CD4-positive, alpha-beta T cell (primary cell): ENCODE measurements around the gene CTIF. TPM values are rescaled to one million over a fixed set of nuclear protein-coding genes. Genes with fewer than 3 reads are reported as not detected.

ENCODE experiments used
- ATAC-seq: fragments of 200-7000 bp; cut with Tn5 transposase; one replicate; pipeline ENCODE4 v1.10.0; 2022; ENCODE audit warnings: mild to moderate bottlenecking; ENCODE audit not compliant: poor library complexity
- CTCF ChIA-PET: fragments of 350-600 bp; sonication (Branson Sonifier 250); formaldehyde crosslinking; loops from one replicate; lab custom pipeline; 2021; ENCODE audit warnings: antibody characterized with exemption, inconsistent platforms; lab: Charles Lee
- POLR2A ChIA-PET: fragments of 350-600 bp; sonication (Branson Sonifier 250); formaldehyde crosslinking; loops from one replicate; lab custom pipeline; 2021; ENCODE audit warnings: antibody characterized with exemption, inconsistent platforms; lab: Charles Lee
- DNase-seq, 14 experiments: peaks; one replicate each; pipeline ENCODE4 v3.0.0-alpha.2; 2013 to 2020; ENCODE audit warnings: mixed read lengths in 2 of 14
- H3K27ac ChIP-seq, 2 donors: one replicate each; pipeline versions ENCODE4 v1.5.1 to v1.7.0; 2013; ENCODE audit warnings: low read length in 2 of 2, low read depth in 1 of 2, mild to moderate bottlenecking in 1 of 2
- H3K27me3 ChIP-seq, 2 experiments: 1 replicate in 1 of 2; 2 replicates in 1 of 2; pipeline versions ENCODE4 v1.6.1 to v1.7.0; 2013; ENCODE audit warnings: low read length in 2 of 2, control low read depth in 1 of 2, mild to moderate bottlenecking in 1 of 2, moderate library complexity in 1 of 2; ENCODE audit not compliant: insufficient read depth in 2 of 2, control insufficient read depth in 1 of 2
- H3K36me3 ChIP-seq: one replicate; pipeline ENCODE4 v1.6.1; 2013; ENCODE audit warnings: low read length, control low read depth; ENCODE audit not compliant: insufficient read depth
- H3K4me1 ChIP-seq: one replicate; pipeline ENCODE4 v1.6.1; 2013; ENCODE audit warnings: low read length, control low read depth; ENCODE audit not compliant: insufficient read depth
- H3K4me3 ChIP-seq: one replicate; pipeline ENCODE4 v1.5.1; 2013; ENCODE audit warnings: mild to moderate bottlenecking, low read length, moderate library complexity
- H3K9me3 ChIP-seq, 2 experiments: 1 replicate in 1 of 2; 2 replicates in 1 of 2; pipeline versions ENCODE4 v1.6.1 to v1.7.0; 2013; ENCODE audit warnings: low read length in 2 of 2, mild to moderate bottlenecking in 2 of 2, control low read depth in 1 of 2, moderate library complexity in 1 of 2; ENCODE audit not compliant: control insufficient read depth in 1 of 2, insufficient read depth in 1 of 2
- H3K27ac Mint-ChIP-seq: one replicate; pipeline ENCODE4 v1.8.0; 2020; ENCODE audit warnings: mixed read lengths
- H3K27me3 Mint-ChIP-seq: one replicate; pipeline ENCODE4 v1.8.0; 2021; ENCODE audit warnings: mixed read lengths
- H3K36me3 Mint-ChIP-seq: one replicate; pipeline ENCODE4 v1.8.0; 2021; ENCODE audit warnings: low read depth, mixed read lengths
- H3K4me1 Mint-ChIP-seq: one replicate; pipeline ENCODE4 v1.8.0; 2021; ENCODE audit warnings: low read depth, mixed read lengths
- H3K4me3 Mint-ChIP-seq: one replicate; pipeline ENCODE4 v1.8.0; 2020; ENCODE audit warnings: mild to moderate bottlenecking, mixed read lengths
- H3K9me3 Mint-ChIP-seq: one replicate; pipeline ENCODE4 v1.8.0; 2020; ENCODE audit warnings: mixed read lengths
- intact Hi-C, 2 experiments: fragments of 100-400 bp; cut with DNase I in 1 of 2; cut with micrococcal nuclease in 1 of 2; formaldehyde crosslinking; loops; one replicate each; pipeline versions ENCODE4 v1.15.1 to v1.9.0; 2023 to 2025; cut with DNase I, micrococcal nuclease
- total RNA-seq, 174 experiments: library from RNA in 2 of 174; stranded (reverse) in 2 of 174; gene quantifications; one replicate each; pipeline ENCODE4 v1.2.3 and lab custom pipeline; 2021 to 2026
- TF ChIP-seq, protein P1 (sequence below): fragments of 200-600 bp; IDR thresholded peaks from one replicate; pipeline ENCODE4 v1.8.0; 2022; ENCODE audit warnings: antibody characterized with exemption, mild to moderate bottlenecking

CTIF gene
- total RNA-seq, 2 experiments from 2014 or later, result 1.1 to 2.9 TPM

DNA sequence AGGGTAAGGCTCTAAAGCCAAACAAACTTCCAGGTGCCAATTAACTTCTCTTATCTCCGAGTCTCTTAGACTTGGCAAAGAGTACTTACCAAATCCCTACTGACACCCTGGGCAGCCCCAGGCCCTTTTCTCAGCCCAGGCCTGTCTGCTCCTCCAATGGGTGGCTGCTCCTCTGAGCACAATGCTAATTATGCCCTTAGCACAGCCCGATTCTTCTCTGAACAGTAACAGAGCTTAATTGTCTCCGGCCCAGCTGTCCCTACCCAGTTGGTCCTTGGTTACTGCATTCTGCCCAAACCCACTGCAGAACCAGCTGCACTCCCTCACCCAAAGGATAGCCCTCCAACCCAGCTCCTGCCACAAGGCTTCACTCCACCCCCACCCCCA is 301.7 kb downstream of the CTIF start:
- peak overlapping the region; percentile 39 for H3K4me3 Mint-ChIP-seq
- peaks cover 95% of the 10 kb centered on the region for H3K4me1 ChIP-seq
- H3K27me3 Mint-ChIP-seq, result no peaks in the 10 kb centered on the region

GRCh38 chr18:48841381-48842258 is 302.8 kb downstream of the CTIF start:
- intact Hi-C loops, result loop anchor here (1.0 to 5.0 kb wide), 4 partner anchors 7 to 111 kb away; partner anchors contain the start of gene SMAD7 (in 1 of the 2)
- Mint-ChIP-seq H3K36me3 (no peaks in the 10 kb centered on the region), H3K9me3 (no peaks in the 10 kb centered on the region), H3K4me3 (peak overlapping the region; percentile 40), H3K27me3 (no peaks in the 10 kb centered on the region), H3K27ac (peak overlapping the region; percentile 92), H3K4me1 (peaks cover 88% of the 10 kb centered on the region)
- H3K36me3 ChIP-seq, result no peaks in the 10 kb centered on the region
- no peaks in the 10 kb centered on the region for H3K9me3 ChIP-seq
- CTCF ChIA-PET, result interaction anchor here (1.3 to 1.6 kb wide), 2 partner anchors 28 to 142 kb away, joined by 3 read pairs; no protein-coding TSS in a partner anchor
- TF ChIP-seq, protein P1, sequence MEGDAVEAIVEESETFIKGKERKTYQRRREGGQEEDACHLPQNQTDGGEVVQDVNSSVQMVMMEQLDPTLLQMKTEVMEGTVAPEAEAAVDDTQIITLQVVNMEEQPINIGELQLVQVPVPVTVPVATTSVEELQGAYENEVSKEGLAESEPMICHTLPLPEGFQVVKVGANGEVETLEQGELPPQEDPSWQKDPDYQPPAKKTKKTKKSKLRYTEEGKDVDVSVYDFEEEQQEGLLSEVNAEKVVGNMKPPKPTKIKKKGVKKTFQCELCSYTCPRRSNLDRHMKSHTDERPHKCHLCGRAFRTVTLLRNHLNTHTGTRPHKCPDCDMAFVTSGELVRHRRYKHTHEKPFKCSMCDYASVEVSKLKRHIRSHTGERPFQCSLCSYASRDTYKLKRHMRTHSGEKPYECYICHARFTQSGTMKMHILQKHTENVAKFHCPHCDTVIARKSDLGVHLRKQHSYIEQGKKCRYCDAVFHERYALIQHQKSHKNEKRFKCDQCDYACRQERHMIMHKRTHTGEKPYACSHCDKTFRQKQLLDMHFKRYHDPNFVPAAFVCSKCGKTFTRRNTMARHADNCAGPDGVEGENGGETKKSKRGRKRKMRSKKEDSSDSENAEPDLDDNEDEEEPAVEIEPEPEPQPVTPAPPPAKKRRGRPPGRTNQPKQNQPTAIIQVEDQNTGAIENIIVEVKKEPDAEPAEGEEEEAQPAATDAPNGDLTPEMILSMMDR, result no peak
- H3K27me3 ChIP-seq, result no peaks in the 10 kb centered on the region
- no peak for ATAC-seq
- no peak overlapping the region for H3K4me3 ChIP-seq
- H3K27ac ChIP-seq, result peak overlapping the region; percentile 58 to 81
- POLR2A ChIA-PET, result interaction anchor here (0.6 to 3.0 kb wide), 6 partner anchors 9 to 111 kb away, joined by 3 to 16 read pairs (median 6); no protein-coding TSS in a partner anchor
- peaks cover 83% of the 10 kb centered on the region for H3K4me1 ChIP-seq
- DNase-seq, result peak in 2 of 14 experiments; percentile 40 to 45

More for the DNA sequence above, 301.7 kb downstream of the CTIF start:
- no peaks in the 10 kb centered on the region for H3K27me3 ChIP-seq
- H3K9me3 ChIP-seq, result no peaks in the 10 kb centered on the region
- H3K9me3 Mint-ChIP-seq, result no peaks in the 10 kb centered on the region
- intact Hi-C loops, result loop anchor here (5.0 kb wide), 3 partner anchors 67 to 112 kb away; partner anchors contain the start of gene SMAD7 (in 1 of the 2)
- H3K4me1 Mint-ChIP-seq, result peaks cover 88% of the 10 kb centered on the region
- H3K27ac ChIP-seq, result no peak overlapping the region
- H3K36me3 ChIP-seq, result no peaks in the 10 kb centered on the region
- H3K36me3 Mint-ChIP-seq, result no peaks in the 10 kb centered on the region
- H3K27ac Mint-ChIP-seq, result peak overlapping the region; percentile 64
- DNase-seq (no peak), ATAC-seq (no peak)
- ChIA-PET POLR2A (interaction anchor here (1.2 kb wide), 1 partner anchor 27 kb away, joined by 3 read pairs; no protein-coding TSS in a partner anchor), CTCF (no interaction called here)
- H3K4me3 ChIP-seq, result no peak overlapping the region
- TF ChIP-seq, protein P1, result no peak

DNA sequence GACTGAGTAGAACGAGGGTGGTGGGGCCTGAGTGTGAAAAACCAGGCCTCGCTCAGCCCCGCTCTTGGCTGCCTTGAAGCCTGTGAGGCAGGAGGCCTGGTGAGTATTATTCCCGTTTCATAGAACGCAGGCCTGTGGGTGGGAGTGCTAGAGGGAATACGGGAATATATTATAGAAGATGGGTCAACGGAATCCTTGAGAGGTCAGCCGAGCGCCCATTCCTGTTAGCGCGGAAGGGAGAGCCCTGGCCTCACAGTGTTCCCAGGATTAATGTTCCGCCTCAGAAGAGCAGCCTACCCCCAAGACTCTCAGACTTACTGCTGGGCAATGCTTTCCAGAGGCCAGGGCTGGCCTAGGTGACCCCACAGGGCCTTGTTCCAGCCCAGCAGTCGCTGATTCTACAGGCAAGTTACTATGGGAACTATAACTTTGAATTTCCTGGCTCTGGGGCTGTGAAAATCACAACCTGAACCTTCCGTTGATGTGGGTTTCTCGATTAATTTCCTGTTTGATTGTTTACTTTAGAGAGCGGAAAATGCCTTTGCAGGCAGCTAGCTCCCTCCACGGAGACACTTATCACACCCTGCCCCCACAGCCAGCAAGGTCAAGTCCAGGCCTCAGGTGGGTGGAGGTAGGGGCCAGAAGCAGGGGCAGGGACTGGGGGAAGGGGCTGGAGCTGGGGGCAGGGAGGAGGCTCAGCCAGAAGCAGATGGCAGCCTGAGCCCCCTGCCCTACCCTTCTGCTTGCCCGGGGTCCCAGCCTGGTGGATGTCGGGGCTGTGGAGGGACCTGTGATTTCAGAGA is 303.6 kb downstream of the CTIF start:
- ATAC-seq (peak; percentile 87), DNase-seq (peak in 13 of 14 experiments; percentile 27 to 94 (median 37))
- H3K4me3 Mint-ChIP-seq, result peak overlapping the region; percentile 40
- no peaks in the 10 kb centered on the region for H3K36me3 Mint-ChIP-seq
- H3K36me3 ChIP-seq, result no peaks in the 10 kb centered on the region
- intact Hi-C loops, result loop anchor here (1.0 to 5.0 kb wide), 4 partner anchors 8 to 110 kb away; partner anchors contain the start of gene SMAD7 (in 1 of the 2)
- H3K27me3 ChIP-seq, result no peaks in the 10 kb centered on the region
- H3K27ac ChIP-seq, result peak overlapping the region; percentile 58 to 81
- TF ChIP-seq, protein P1, result no peak
- CTCF ChIA-PET, result interaction anchor here (1.3 to 1.6 kb wide), 2 partner anchors 29 to 141 kb away, joined by 3 read pairs; no protein-coding TSS in a partner anchor
- POLR2A ChIA-PET, result interaction anchor here (0.8 to 3.0 kb wide), 8 partner anchors 8 to 113 kb away, joined by 3 to 16 read pairs (median 6); no protein-coding TSS in a partner anchor
- H3K9me3 ChIP-seq, result no peaks in the 10 kb centered on the region
- H3K4me1 Mint-ChIP-seq, result peaks cover 88% of the 10 kb centered on the region
- H3K9me3 Mint-ChIP-seq, result no peaks in the 10 kb centered on the region
- H3K27ac Mint-ChIP-seq, result peak overlapping the region; percentile 92
- peaks cover 75% of the 10 kb centered on the region for H3K4me1 ChIP-seq
- no peaks in the 10 kb centered on the region for H3K27me3 Mint-ChIP-seq
- peak overlapping the region; percentile 13 for H3K4me3 ChIP-seq
